GM12872 (cell line): ENCODE results near the gene TRPM3.

Experiments
- TF ChIP-seq, protein P1 (sequence below): IDR thresholded peaks from 3 replicates; pipeline ENCODE4 v1.5.1; 2011; ENCODE audit warnings: low read depth, mild to moderate bottlenecking, low read length, moderate library complexity; ENCODE audit not compliant: insufficient read depth

TRPM3 gene

DNA sequence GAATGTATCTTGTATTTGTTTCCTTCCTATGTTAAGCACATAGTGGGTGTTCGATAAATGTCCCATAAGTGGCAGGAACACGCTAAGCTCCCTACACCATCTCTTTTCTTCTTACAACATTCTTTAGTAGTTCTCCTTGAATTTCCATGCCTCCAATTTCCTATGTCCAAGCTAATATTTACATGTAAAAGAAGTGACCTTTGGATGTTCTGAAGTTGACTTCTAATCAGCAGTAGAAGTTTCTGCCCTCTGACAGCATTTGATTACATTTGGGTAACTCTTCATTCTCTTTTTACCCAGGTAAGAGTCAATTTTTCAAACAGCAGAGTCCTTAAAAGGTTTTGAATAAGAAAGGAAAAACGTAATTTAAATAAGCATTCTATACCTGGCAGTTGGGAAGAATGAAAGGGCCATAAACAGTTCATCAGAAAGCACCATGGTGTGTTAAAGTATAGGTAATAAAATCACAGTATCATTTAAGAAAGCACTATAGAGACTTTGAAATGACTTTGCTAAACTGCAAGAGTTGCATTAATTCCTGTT lies 78.9 kb downstream of the TRPM3 start:
- TF ChIP-seq, protein P1, sequence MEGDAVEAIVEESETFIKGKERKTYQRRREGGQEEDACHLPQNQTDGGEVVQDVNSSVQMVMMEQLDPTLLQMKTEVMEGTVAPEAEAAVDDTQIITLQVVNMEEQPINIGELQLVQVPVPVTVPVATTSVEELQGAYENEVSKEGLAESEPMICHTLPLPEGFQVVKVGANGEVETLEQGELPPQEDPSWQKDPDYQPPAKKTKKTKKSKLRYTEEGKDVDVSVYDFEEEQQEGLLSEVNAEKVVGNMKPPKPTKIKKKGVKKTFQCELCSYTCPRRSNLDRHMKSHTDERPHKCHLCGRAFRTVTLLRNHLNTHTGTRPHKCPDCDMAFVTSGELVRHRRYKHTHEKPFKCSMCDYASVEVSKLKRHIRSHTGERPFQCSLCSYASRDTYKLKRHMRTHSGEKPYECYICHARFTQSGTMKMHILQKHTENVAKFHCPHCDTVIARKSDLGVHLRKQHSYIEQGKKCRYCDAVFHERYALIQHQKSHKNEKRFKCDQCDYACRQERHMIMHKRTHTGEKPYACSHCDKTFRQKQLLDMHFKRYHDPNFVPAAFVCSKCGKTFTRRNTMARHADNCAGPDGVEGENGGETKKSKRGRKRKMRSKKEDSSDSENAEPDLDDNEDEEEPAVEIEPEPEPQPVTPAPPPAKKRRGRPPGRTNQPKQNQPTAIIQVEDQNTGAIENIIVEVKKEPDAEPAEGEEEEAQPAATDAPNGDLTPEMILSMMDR, result no peak

DNA sequence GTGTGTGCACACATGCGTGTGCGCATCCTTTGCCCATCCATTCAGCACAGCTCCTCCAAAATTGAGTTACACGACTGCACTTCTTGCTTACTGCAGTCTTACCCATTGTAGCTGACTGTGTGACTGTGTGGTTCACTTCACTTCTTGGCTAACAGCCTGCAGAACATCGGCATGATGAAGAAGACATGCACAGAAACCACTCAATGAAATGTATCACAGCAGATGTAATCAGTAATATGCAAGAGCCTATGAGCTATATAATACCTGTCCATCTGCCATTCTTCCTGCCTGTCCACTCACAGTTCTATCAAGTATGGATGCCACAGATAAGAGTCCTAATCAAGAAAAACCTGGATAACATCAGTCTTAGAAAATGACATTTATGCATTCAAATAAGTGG lies 83.9 kb downstream of the TRPM3 start:
- TF ChIP-seq, protein P1, result no peak

DNA sequence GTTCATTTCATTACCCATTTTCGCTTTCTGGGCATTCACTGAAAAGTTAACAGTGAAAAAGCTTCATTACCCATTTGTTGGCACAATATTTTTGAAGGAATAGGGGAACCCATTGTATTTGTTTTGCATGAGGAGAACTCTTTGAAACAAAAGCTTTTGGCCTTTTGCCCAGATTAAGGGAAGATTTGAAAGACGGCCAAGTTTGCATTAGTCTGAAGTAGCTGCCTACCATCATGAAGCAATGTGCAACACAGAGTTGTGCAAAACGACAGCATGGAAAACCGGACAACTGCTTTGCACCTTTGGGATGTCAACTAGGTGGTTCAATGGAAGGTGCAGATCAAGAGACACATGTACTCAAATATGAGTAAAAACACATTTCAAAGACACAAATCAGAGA lies 84.9 kb downstream of the TRPM3 start:
- TF ChIP-seq, protein P1, result no peak

DNA sequence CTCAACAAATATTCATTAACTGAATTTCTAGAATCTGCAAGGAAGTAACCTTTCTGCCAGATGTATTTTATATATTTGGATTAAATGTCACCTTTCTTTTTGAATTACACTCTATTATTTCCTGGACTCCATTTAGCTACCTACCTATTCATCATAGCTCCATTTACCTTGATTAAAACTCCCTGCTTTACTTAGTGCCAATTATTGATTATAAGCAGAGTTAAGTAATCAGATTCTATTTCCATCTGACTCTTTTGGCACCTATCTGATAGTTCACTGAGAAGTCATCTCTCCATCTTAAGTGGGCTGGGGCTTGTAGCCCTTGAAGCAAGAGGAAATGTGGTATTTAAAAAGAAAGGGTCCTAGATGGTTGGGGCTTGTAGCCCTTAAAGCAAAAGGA lies 88.6 kb downstream of the TRPM3 start:
- TF ChIP-seq, protein P1, result no peak

DNA sequence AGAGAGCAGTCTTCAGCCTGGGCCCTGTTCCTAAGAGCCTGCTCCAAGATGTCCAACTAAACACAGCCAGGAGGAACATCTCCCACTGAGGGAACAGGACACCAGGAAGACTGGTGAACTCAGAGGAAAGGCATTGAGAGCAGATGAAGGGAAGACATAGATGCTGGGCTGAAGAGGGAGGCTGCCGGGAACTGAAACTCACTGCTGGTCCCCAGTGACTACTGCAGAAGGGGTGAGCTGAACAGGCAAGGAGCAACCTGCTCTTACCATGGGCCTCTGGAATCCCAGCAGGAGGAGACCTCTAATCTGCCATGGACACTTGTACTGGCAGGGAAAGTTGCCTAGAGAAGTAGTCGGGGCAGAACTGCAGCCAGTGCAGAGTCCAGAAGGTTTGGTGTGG lies 95.7 kb downstream of the TRPM3 start:
- TF ChIP-seq, protein P1, result no peak

DNA sequence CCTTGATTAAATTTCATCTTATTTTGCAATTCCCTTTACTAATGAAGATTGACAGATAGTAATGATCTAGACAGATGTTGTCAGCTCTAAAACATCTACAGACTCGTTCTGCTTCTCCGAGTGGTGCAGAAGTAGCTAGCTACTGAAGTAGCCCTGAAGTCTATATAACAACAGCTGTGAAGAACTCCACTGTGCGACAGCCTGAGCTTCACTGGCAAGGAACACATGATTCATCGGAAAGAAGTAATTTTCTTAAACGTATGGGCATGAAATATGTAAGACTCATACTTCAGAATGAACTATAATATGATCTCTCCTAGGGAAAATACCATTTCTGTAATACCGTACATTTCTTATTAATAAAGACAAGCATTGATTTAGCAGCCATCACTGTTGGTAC lies 96.2 kb downstream of the TRPM3 start:
- TF ChIP-seq, protein P1, result no peak

DNA sequence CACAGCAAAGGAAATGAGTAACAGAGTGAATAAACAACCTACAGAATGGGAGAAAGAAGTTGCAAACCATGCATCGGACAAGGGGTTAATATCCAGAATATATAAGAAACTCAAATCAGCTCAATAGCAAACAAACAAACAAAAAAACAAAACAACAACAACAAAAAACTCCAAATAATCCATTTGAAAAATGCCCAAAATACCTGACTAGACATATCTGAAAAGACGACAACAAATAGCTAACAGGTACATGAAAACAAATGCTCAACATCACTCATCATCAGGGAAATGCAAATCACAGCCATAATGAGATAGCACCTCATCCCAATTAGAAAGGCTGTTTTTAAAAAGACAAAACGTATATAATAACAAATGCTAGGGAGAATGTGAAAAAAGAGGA lies 111.2 kb downstream of the TRPM3 start:
- TF ChIP-seq, protein P1, result no peak
